ENCODE data around the gene LRP10.
"Not testable (repeated sequence)": the region's sequence is repeated elsewhere in the genome, so short reads cannot be mapped to it uniquely, and the experiment has no call there.

The LRP10 gene, protein sequence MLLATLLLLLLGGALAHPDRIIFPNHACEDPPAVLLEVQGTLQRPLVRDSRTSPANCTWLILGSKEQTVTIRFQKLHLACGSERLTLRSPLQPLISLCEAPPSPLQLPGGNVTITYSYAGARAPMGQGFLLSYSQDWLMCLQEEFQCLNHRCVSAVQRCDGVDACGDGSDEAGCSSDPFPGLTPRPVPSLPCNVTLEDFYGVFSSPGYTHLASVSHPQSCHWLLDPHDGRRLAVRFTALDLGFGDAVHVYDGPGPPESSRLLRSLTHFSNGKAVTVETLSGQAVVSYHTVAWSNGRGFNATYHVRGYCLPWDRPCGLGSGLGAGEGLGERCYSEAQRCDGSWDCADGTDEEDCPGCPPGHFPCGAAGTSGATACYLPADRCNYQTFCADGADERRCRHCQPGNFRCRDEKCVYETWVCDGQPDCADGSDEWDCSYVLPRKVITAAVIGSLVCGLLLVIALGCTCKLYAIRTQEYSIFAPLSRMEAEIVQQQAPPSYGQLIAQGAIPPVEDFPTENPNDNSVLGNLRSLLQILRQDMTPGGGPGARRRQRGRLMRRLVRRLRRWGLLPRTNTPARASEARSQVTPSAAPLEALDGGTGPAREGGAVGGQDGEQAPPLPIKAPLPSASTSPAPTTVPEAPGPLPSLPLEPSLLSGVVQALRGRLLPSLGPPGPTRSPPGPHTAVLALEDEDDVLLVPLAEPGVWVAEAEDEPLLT

DNA sequence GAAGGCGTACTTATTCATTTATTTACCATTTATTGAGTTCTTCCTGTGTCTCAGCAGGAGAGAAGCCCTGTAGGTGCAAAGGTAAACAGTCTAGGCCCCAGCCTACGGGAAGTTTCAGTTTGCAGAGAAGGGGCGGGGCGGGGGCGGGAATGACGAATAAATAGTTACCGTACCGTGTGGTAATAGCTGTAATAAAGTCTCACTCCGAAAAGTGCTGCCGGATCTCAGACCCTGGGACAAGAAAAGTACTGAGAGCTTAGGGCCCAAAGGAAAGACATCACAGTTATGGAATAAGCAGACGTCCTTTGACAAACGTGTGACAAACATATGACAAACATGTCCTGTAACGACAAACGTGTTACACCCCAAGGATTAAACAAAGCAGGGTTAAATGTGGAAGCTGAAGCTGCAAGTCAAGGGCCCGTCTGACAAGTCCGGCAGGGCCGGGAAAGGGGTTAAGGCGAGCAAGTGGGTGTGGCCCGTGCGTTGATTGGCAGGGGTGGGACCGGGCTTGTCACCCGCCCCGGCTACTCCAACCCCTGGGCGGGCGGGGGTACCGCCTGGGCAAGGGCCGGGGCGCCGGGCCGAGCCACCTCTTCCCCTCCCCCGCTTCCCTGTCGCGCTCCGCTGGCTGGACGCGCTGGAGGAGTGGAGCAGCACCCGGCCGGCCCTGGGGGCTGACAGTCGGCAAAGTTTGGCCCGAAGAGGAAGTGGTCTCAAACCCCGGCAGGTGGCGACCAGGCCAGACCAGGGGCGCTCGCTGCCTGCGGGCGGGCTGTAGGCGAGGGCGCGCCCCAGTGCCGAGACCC, at the start of gene LRP10:
Gene LRP10 (plus strand): TSS at position 517 of the 809 bp plus-strand sequence. CDS start 564 bp downstream, outside the sequence.
- H3K36me3 Mint-ChIP-seq = peaks cover 23 to 25% of the 10 kb centered on the region in 2 donors
- peak; percentile 90 for DNase-seq
- H3K27me3 Mint-ChIP-seq = no peaks in the 10 kb centered on the region
- peak within 1 kb of the TSS; percentile 96 for H3K27ac Mint-ChIP-seq
- no peaks in the 10 kb centered on the region for H3K9me3 Mint-ChIP-seq
- ATAC-seq (replicated peaks) = peak; percentile 86 to 89
- H3K4me1 Mint-ChIP-seq = peaks cover 17 to 40% of the 10 kb centered on the region in 2 donors
- peak within 1 kb of the TSS; percentile 90 to 91 for H3K4me3 Mint-ChIP-seq

DNA sequence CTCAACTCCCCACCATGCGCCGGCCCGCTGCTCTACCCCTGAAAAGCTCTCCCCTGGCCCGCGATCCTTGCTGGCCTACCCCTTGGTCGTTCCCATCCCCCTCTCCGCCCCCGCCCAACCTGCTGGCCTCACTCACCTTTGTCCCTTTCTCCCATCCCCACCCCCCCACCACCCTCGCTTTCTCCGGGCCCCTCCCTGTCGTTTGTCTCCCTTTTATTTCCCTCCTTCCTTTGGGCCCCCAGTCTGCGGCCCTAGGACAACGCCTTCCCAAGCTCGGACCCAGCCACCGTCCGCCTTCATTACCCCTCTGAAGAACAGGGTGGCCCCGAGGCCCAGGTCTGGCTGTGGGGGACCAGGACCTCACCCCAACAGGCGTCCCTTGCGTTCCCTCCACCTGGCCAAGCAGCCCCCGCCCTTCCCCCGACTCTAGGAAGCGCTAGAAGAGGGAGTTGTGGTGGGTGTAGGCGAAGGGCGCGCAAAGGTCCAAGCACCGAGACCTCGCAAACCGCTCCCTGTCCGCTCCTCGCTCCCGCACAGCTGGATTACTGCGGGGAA, 49.4 kb upstream of the LRP10 start:
- H3K4me1 Mint-ChIP-seq = peaks cover 27 to 67% of the 10 kb centered on the region in 2 donors
- H3K27me3 Mint-ChIP-seq = no peaks in the 10 kb centered on the region
- DNase-seq (no peak), ATAC-seq (replicated peaks) (peak in 1 of 2 donors; percentile 4)
- no peaks in the 10 kb centered on the region for H3K9me3 Mint-ChIP-seq
- H3K36me3 Mint-ChIP-seq = no peaks in the 10 kb centered on the region
- peak overlapping the region; percentile 73 to 85 for H3K4me3 Mint-ChIP-seq
- peak overlapping the region; percentile 69 for H3K27ac Mint-ChIP-seq

DNA sequence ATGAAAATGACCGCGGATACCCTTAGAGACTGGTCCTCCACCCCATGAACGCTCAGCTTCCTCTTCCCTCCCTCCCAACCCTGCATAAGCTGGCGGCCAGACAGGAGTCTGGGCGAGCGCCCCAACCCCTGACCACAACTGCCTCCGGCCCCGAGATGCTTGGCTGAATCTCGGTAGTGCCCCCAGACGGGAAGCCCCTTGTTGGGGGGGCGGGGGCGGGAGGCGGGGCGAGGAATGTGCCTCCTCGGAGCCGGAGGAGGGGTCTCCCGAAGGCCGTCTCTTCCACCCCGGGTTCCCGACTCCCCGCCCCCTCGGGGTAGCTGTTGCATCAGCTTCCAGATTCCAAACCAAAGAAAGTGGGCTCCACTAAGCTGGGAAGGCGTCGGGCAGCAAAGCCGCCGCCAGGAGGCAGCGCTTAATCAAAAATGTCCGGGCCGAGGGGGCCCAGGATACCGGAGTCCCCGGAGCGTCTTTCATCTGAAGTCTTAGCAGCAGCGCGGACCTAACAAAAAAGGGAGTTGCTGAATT, 48.9 kb upstream of the LRP10 start:
- DNase-seq (peak; percentile 47), ATAC-seq (replicated peaks) (peak; percentile 75 to 82)
- Mint-ChIP-seq H3K4me3 (peak overlapping the region; percentile 73 to 85), H3K36me3 (no peaks in the 10 kb centered on the region), H3K27ac (peak overlapping the region; percentile 51), H3K4me1 (peaks cover 27 to 63% of the 10 kb centered on the region in 2 donors), H3K27me3 (no peaks in the 10 kb centered on the region), H3K9me3 (no peaks in the 10 kb centered on the region)

DNA sequence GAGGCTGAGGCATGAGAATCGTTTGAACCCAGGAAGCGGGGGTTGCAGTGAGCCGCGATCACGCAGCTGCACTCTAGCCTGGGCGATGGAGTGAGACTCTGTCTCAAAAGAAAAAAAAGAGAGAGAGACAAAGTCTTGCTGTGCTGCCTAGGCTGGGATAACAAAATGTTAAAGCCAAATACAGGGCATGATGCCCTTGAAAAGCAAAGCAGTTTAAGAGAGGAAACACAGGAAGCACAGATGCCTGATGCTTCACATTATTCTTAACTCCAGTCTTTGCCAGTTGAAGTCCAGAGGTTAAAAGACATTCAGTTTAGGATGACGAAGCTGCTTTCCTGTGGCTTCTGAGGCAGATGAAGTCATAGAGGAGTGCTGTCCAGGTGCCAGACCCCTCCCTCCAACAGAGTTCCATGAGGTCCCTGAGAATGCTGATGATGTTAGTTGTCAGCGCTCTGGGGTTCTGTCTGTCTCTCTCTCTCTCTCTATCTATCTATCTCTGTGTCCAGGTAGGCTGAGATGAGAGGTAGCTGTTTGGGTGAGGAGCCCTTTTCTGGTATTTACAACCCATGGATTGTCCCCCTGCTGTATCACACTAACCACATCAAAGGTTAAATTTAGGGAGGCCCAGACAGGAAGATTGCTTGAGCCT, 46.7 kb upstream of the LRP10 start:
- peak overlapping the region; percentile 56 for H3K27ac Mint-ChIP-seq

DNA sequence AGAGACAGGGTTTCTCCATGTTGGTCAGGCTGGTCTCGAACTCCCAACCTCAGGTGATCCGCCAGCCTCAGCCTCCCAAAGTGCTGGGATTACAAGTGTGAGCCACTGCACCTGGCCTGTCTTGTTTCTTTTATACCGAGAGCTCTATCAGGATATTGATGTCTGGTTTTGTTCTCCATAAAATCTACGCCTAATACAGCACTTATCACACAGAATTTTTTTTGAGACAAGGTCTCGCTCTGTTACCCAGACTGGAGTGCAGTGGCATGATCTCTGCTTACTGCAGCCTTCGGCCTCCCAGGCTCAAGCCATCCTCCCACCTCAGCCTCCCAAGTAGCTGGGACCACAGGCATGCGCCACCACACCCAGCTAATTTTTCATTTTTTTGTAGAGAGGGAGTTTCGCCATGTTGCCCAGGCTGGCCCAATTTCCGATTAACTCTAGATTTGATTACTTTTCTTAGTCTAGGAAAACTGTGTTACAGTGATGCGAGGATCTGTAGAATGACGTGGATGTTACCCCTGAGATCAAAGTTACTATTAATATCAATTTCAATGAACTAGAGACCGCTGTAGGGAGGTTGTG, 42.4 kb upstream of the LRP10 start:
- DNase-seq, H3K9me3 Mint-ChIP-seq, H3K27me3 Mint-ChIP-seq: not testable (repeated sequence)
- peak in 1 of 2 donors; percentile 3 for ATAC-seq (replicated peaks)
- Mint-ChIP-seq H3K36me3 (peaks cover 14 to 18% of the 10 kb centered on the region in 2 donors), H3K4me3 (peak overlapping the region; percentile 91 to 92), H3K27ac (peak overlapping the region; percentile 96), H3K4me1 (peaks cover 21 to 45% of the 10 kb centered on the region in 2 donors)

More for the DNA sequence above, 46.7 kb upstream of the LRP10 start:
- no peaks in the 10 kb centered on the region for H3K9me3 Mint-ChIP-seq
- DNase-seq (no peak), ATAC-seq (replicated peaks) (peak in 1 of 2 donors; percentile 8)
- peaks cover 18 to 54% of the 10 kb centered on the region in 2 donors for H3K4me1 Mint-ChIP-seq
- H3K27me3 Mint-ChIP-seq = no peaks in the 10 kb centered on the region
- peak overlapping the region; percentile 29 to 64 for H3K4me3 Mint-ChIP-seq
- H3K36me3 Mint-ChIP-seq = peaks cover 0 to 2% of the 10 kb centered on the region in 2 donors

DNA sequence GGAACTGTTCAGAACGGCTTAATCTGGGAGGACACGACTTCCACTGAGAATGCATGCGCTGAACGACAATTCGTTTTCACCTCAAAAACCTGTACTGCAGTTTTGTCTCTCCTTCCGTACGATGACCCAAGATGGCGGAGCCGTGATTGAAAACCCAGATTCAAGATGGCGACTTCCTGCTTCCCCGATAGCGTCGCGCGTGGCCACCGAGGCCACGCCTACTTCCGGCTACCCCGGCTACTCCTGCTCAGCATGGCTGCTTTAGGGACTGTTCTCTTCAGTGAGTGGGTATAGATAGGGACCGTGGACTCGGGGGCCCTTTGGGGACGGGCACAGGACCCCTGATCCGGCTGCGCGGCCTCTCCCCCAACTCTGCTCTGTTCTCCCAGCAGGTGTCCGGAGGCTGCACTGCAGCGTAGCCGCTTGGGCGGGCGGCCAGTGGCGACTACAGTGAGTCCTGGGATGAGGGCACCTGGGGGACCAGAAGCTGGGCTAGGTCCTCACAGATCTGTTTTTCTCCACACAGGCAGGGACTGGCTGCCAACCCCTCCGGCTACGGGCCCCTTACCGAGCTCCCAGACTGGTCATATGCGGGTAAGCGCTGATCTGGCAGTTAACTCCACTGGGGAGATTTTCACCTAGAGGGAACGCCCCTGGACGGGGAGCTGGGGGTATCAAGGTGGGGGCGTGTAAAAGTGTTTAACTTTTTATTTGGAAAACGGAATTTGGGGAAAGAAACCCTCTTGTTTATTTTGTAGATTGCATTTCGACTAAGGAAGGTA, 41.7 kb upstream of the LRP10 start, which contains the start of gene MRPL52:
Gene MRPL52 (plus strand): TSS at position 227 of the 782 bp plus-strand sequence. CDS start 26 bp downstream, at position 253.
- ATAC-seq (replicated peaks) (peak; percentile 95), DNase-seq (peak; percentile 80)
- Mint-ChIP-seq H3K9me3 (no peaks in the 10 kb centered on the region), H3K36me3 (peaks cover 14 to 22% of the 10 kb centered on the region in 2 donors), H3K4me3 (peak within 1 kb of the TSS; percentile 91 to 92), H3K27ac (peak within 1 kb of the TSS; percentile 96), H3K4me1 (peaks cover 18 to 38% of the 10 kb centered on the region in 2 donors), H3K27me3 (no peaks in the 10 kb centered on the region)

DNA sequence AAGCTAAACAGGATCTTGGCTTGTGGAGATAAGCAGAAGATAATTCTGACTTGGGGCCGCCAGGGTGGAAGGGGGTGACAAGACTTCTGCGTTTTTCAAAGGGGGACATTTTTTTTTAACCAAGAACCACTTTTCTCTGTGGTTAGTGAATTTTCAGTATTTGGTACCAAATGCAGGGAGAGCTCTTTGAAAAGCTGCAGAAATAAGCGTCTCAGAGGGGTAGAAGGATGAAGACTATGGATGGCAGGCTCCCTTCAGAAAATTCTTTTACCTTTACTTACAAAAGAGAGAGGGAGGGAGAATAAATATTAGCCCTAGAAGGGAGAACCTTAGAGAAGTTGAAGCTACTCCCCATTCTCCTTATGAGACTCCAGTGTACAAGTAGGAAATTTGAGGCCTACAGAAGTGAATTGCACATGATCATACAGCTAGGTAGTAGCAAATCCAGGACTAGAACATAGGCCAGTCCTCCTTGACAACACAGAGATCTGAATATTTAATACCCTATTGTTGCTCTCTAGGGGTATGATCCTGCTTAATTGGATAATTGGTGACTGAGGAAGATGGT, 41.0 kb upstream of the LRP10 start:
- peaks cover 14 to 29% of the 10 kb centered on the region in 2 donors for H3K36me3 Mint-ChIP-seq
- DNase-seq = no peak
- H3K4me3 Mint-ChIP-seq = peak overlapping the region; percentile 91 to 92
- no peaks in the 10 kb centered on the region for H3K9me3 Mint-ChIP-seq
- ATAC-seq (replicated peaks) = peak; percentile 15 to 21
- peak overlapping the region; percentile 96 for H3K27ac Mint-ChIP-seq
- H3K27me3 Mint-ChIP-seq = no peaks in the 10 kb centered on the region
- peaks cover 16 to 34% of the 10 kb centered on the region in 2 donors for H3K4me1 Mint-ChIP-seq

DNA sequence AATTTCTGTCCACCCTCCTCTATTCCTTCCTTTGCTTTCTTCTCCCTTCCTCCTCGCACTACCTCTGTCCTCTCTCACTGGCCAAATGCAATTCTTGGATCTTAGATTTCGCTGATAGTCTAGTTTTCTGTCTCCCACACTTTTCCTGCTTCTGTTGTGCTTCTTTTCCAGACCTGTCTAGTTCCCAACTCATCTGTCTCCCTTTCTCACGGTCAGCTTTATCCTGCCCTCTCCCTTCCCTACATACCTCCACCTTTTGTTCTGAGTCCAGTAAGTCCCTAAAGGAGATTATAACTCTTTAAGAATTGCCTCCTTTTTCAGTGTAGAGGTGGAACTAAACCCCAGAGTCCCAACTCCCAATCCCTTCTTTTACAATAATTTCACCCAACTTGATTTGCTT, 36.0 kb upstream of the LRP10 start:
- Mint-ChIP-seq H3K9me3 (no peaks in the 10 kb centered on the region), H3K4me3 (no peak overlapping the region), H3K27ac (no peak overlapping the region), H3K27me3 (peaks cover 9 to 20% of the 10 kb centered on the region in 2 donors), H3K36me3 (peaks cover 18 to 37% of the 10 kb centered on the region in 2 donors), H3K4me1 (peaks cover 24 to 46% of the 10 kb centered on the region in 2 donors)
- no peak for DNase-seq
- ATAC-seq (replicated peaks) = no peak

DNA sequence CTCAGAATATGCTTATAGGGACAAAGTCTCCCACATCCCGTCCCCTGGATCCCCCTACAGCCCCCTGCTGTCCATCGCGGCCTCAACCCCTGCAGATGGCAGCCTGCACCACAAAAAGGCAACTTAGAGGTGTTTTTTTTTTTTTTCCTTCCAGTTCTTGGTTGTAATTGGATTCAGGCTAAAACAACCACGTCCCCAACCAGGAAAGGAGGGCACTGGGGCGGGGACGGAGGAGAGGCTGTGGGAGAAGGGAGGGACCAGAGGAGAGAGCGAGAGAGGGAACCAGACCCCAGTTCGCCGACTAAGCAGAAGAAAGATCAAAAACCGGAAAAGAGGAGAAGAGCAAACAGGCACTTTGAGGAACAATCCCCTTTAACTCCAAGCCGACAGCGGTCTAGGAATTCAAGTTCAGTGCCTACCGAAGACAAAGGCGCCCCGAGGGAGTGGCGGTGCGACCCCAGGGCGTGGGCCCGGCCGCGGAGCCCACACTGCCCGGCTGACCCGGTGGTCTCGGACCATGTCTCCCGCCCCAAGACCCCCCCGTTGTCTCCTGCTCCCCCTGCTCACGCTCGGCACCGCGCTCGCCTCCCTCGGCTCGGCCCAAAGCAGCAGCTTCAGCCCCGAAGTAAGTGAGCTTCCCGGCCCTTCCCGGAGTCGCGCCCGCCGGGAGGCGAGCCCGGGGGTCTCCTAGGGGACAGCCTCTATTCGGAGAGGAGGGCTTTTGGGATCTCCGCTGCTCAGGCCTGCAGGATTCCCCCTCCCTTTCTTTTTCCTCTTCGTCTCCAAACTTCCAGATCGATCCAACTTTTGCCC, 35.0 kb upstream of the LRP10 start, which contains the start of gene MMP14:
Gene MMP14 (plus strand): TSS at position 285 of the 813 bp plus-strand sequence. CDS start 233 bp downstream, at position 518.
- Mint-ChIP-seq H3K36me3 (peaks cover 15 to 37% of the 10 kb centered on the region in 2 donors), H3K9me3 (no peaks in the 10 kb centered on the region), H3K27ac (peak within 1 kb of the TSS; percentile 91), H3K27me3 (peaks cover 9 to 20% of the 10 kb centered on the region in 2 donors), H3K4me1 (peaks cover 18 to 36% of the 10 kb centered on the region in 2 donors), H3K4me3 (peak within 1 kb of the TSS; percentile 96 to 99)
- ATAC-seq (replicated peaks) = peak; percentile 18 to 28
- no peak for DNase-seq

DNA sequence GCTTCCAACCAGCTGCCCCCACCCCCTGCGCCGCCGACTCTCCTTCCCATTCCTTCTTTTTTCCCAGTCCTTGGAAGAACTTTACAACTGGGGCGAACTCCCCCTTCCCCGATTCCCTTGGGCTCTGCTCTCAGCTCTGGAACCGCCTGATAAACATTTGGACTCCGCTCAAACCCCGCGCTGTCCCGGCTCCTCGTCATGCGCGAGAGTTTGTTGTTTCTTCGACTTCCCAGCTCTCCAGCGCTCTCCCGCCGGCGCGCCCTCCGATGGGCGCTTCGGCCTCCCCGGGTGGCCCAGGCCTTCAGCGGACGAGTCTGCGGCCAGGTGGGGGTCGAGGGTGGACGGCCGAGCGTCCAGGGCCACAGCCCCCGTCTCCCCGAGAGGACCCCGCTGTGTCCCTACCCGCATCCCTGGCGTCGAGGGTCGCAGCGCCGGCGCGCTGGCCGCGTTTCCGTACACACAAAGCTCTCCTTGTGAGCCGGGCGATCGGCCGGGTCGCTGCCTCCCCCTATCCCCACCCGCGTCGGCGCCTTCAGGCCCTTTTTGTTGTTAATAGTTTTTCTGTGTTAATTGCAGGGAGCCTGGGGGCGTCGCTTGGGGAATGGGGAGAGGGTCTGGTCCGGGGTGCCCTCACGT, 34.3 kb upstream of the LRP10 start:
- H3K4me1 Mint-ChIP-seq = peaks cover 15 to 33% of the 10 kb centered on the region in 2 donors
- H3K27ac Mint-ChIP-seq = peak overlapping the region; percentile 91
- ATAC-seq (replicated peaks) (peak; percentile 61 to 70), DNase-seq (peak; percentile 17)
- H3K4me3 Mint-ChIP-seq = peak overlapping the region; percentile 96 to 99
- peaks cover 9 to 20% of the 10 kb centered on the region in 2 donors for H3K27me3 Mint-ChIP-seq
- no peaks in the 10 kb centered on the region for H3K9me3 Mint-ChIP-seq
- peaks cover 12 to 33% of the 10 kb centered on the region in 2 donors for H3K36me3 Mint-ChIP-seq
